Fibroblast of skin of scalp (primary cell): ENCODE data around the gene FAM117B. TPM values are rescaled to one million over a fixed set of nuclear protein-coding genes. Genes with fewer than 3 reads are reported as not detected.

Source experiments
- DNase-seq: peaks from one replicate; pipeline ENCODE4 v3.0.0-alpha.2; 2013
- polyA plus RNA-seq, 2 experiments: library from polyadenylated mRNA; unstranded; fragments of 120-200 nt; gene quantifications; one replicate each; pipeline ENCODE4 v1.2.1, GENCODE V29; 2013; ENCODE audit not compliant: insufficient read length in 2 of 2

FAM117B gene
- 2.0 TPM for polyA plus RNA-seq (2013, experiment 1 of 2; ENCODE audit: insufficient read length)
- 2.3 TPM for polyA plus RNA-seq (2013, experiment 2 of 2; ENCODE audit: insufficient read length)

DNA sequence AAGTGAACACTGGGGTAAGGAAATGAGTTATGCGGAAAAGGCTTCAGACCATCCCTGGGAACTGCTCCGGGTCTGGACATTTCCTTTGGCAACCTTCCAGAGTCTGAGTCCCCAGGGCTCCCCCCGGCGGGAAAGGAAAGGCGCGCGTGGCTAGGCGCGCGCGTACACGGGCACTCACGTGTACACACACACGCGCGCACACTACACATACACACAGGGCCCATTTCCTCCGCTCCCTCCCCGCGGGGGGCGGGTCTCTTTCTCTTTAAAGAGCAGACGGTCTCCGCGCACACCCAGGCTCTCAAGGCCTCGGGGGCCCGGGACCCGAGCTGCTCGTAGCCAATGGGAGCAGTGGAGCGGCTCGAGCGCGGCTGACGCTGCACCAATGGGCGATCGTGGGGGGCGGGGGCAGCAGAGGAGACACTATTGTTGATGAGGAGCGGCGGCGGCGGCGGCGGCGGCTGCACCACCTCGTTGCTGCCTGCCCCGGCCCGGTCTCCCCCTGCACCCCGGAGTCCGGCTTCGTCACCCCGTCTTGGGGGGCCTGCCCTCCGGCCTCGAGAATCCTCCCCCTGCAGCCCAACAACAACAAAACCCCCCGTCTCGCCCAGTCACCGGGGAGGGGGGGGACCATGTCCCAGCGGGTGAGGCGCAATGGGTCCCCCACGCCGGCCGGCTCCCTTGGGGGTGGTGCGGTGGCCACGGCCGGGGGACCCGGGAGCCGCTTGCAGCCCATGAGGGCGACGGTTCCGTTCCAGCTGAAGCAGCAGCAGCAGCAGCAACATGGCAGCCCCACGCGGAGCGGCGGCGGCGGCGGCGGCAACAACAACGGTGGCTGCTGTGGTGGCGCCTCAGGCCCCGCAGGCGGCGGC is at the start of gene FAM117B:
Gene FAM117B (plus strand): TSS at position 414 of the 872 bp plus-strand sequence. CDS start 219 bp downstream, at position 633.
- DNase-seq, result peak; percentile 96

DNA sequence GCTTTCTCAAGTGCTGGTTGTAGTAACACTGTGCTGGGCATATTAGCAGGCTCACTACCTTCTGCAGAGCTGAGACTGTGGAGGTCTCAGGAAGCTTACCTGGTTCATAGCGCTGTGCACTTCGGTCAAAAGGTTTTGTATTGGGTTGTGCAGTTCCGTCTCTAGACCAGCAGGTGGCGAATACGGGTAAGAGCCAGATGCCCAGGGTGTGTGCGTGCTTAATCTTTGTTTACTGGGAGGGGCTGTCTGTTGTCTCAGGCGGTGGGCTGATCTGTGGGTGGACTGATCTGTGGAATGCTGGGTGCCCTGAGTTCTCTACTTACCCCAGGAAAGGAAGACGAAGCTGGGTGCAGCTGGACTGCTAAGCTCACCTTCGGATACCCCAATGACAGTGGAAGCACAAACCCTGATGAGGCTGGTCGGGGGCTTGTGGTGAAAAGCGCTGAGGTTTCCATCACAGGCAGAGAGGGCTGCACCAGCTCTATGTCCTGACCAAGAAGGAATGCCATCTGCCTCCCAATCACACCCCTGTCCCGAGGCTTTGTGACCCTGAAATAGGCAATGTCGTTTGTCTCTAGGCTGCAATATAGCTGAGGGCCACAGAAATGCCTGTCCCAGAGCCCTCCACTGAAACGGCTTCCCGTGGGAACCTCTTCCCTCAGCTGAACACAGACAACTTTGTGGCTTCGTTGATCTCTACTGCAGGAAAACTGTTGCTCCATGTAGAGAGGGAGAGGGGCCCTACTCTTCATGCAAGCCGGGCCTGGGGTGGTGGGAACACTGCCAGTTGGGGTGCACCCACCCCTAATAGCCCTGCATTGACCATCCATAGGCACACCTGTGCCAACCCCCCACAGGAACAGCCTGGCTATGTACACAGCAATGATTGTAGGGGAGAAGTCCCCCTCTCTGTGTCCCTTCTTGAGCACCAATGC is 45.9 kb upstream of the FAM117B start:
- DNase-seq, result peak; percentile 72

DNA sequence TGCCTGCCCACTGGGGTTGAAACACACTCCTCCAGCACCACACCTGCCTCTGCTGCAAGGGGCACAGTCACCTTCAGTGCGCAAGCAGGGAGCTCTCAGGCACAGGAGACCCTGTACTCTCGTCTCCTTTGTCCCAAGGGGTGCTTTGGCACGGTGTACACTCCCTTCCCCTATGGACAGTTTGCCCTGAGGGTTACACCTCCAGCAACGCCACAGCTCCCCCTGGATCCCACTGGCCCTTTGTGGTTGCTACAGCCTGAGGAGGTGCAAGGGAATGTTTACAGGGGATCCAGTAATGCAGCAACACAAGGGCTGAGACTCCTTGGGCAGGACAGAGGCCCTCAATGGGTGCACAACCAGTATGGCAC is 45.2 kb upstream of the FAM117B start:
- no peak for DNase-seq

DNA sequence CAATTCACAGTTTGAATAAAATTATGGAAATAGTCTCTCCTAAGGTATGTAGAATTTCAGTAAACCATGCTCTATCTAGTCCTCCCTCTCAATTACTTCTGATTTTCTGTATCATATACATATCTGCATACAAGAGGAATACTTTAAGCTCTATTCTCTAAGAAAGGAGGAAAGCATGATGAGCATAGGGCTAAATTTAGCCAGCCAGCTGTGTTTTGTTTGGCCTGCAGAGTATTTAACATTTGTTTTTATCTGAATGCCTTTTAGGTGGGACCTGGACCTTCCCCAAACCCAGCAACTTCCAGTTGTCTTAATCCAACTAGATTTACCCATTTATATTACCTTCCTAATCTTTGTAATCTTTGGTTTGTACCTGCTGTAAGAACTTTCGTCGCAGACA is 42.2 kb upstream of the FAM117B start:
- no peak for DNase-seq

DNA sequence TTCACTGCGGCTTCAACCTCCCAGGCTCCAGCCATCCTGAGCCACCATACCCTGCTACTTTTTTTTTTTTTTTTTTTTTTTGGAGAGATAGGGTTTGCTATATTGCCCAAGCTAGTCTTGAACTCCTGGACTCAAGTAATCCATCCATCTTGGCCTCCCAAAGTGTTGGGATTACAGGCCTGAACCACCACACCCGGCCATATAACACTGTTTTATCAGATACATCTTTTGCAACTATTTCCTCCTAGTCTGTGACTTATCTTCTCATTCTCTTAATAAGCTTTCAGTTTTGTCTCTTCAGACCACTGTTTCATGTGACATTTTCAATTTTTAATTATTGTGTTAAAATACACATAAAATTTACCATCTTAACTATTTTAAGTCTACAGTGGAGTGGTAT is 35.7 kb upstream of the FAM117B start:
- DNase-seq, result no peak

DNA sequence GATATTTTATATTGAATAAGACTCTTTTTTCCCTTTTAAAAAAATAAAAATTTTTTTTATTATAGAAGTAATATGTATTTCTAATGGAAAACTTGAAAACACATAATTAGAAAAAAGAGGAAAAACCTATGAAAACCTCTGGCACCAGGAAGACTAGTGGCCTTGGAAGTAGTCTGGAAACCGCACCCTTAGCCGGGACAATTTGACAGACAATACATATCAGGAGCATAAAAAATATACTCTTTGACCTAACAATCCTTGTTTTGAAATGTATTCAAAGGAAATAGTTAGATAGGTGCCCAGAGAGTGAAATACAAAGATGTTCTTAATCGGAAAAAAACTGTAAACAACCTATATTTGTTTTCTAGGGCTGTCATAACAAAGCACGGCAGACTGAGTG is 34.9 kb upstream of the FAM117B start:
- DNase-seq, result no peak

DNA sequence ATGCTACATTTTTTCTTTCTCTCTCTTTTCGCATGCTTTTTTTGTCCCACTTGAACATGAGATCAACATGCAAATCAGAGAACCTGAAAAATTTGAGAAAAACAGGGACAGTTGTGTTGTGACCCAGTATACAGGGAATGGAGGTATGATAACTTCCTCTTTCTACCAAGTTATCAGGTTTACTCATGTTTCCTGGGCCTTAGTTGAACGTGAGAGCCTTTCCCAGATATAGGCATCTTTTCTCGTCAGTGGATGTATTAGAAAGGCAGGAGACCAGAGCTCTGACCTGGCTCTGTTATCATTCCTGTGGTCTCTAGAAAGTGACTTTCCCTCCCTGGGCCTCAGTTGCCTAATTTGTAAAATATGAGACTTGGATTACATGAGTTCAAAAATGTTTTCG is 30.1 kb upstream of the FAM117B start:
- no peak for DNase-seq

DNA sequence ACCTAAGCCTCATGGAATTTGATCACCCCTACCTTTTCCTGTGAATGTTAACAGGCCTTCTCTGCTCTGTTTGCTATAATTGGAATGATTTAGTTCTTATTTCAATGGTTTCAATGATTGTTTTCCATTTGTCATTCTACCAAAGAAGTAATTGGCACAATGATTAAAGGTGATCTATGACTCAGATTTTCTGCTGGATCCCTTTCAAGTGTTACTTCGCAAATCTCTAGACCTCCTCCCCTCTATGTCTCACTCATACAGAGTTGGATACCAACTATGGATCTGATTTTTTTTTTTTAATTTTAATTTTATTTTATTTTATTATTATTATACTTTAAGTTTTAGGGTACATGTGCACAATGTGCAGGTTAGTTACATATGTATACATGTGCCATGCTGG is 29.6 kb upstream of the FAM117B start:
- no peak for DNase-seq

DNA sequence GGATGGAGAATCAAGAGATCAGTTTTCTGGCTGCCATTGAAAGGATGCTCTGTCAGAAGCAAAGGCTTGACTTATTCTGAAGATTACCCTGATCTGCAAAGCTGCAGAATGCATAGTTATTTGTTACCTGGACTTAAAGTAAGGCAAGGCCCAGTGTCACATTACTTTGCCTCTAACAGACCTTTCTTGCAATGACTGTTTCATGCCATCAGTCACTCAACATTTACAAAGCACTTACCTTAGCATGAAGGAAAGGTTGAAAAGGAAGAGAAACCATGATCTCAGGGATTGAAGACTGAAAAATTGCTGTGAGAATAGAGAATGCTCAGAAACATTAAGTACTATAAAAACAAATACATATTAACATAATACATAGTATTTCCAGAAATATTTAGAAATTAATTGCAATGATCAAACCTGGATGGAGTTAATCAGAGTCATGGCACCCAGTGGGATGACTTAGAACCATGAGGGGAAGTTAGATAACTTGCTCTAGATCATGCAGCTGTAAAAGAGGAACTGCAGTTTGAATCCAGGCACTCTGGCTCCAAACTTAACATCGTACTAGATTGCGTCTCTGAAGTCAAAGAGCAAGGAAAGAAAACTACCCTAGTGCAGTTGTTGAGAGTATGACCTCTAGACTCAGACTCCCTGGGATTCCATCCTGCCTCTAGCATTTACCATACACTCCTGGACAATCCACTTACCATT is 26.5 kb upstream of the FAM117B start:
- no peak for DNase-seq

DNA sequence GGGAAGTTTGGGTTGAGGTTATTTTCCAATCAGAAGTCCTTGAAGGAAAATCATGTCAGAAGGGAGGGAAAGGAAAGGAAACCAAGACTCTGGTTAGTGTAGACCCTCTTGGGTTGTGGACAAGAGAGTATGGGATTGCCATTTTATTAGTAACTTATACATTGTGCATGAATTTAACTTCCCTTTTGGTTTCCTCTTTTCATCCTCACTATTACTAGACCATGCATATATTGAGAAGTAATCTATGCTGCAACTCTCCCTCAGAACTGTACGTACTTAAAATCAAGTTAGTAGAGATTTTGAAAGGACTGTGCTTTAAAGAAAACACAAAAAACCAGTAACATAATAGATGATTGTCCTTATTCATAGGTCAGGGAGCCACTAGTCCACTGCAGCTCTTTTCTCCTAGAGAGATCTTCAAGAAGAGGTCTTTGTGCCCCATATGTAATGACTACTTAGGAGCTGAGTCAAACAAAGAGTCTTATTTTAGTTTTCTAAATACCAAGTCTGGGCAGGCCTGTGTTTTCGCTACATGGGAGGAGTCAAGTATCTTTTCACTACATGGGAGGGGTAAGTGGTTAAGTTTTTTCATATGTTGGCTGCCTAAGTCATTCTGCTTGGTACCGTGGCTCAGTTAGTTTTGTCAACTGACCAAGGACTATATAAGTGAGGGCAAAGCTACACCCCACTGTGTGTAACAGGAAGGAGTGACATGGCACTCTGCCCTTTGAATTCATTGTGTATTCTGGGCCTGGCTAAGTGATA is 25.2 kb upstream of the FAM117B start:
- DNase-seq, result peak; percentile 7

DNA sequence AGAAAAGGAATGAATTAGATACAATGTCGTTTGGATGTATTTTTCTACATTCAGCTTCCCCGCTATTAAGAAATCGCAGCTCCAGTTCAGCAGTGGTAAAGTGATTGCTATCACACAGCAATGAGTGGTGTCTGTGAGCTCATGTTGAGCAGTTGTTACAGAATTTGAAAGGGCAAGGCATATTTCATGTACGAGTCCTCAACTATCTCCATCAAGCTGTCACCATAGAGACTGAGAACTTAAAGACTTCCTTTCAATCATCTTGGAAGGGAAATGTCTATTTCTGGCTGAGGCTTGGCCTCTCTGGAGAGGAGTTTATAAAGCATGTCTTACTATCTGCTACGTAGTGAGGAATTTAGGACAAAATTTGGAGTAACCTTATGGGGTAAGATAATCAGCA is 24.4 kb upstream of the FAM117B start:
- DNase-seq, result peak; percentile 8

DNA sequence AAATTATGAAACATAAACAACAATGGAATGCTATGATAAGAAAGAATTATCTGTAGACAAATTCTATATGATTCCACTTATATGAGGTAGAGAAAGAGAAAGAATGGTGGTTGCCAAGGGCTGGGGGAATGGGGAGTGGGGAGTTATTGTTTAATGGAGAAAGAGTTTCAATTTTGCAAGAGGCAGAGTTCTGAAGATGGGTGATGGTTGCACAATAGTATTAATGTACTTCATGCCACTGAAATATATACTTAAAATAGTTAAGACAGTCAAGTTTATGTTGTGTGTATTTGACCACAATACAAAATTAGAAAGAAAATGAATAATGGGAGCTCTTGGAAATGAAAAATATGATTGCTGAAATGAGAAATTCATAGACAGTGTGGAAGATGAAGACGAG is 22.6 kb upstream of the FAM117B start:
- no peak for DNase-seq

DNA sequence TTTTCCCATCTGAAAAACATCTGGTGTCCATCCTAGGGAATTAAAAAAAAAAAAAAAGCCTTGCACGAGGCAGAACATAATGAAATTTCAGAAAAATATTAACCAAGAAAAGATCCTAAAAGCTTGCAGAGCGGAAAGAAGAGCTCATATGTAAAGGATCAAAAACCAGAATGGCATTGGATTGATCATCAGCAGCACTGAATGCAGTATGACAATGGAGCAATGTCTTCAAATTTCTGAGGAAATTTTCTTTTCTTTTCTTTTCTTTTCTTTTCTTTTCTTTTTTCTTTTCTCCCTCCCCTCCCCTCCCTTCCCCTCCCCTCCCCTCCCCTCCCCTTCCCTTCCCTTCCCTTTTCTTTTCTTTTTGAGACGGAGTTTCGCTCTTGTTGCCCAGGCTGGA is 21.3 kb upstream of the FAM117B start:
- no peak for DNase-seq

DNA sequence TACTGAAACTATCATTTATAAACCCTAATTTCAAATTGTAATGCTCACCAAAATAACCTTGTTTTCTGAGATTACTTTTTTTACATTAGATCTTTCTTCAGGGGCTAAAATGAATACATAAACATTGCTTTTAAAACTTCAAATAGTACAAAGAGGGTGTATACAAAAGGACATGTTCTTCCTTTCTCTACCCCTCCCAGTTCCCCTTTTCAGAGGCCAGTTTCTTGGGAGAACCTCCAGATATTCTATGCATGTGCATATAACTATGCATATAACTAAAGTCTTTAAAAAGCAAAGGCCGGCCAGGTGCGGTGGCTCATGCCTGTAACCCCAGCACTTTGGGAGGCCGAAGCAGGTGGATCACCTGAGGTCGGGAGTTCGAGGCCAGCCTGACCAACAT is 10.6 kb upstream of the FAM117B start:
- DNase-seq, result no peak

DNA sequence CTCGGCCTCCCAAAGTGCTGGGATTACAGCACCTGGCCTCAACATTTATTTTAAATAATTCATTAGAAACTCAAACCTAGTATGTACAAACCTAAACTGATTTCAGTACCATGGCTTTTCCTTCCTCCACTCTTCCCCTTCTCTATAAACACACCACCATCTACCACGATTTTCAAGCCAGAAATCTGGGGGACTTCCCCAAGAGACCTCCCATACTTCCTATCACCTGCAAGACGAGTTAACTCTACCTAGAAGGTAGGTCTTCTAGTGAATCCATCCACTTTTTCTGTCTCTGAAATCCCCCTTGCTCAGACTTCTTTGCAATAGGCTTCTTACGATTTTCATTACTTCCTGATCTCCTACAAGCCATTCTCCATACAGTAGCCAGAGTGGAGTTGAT is 7.7 kb upstream of the FAM117B start:
- no peak for DNase-seq

DNA sequence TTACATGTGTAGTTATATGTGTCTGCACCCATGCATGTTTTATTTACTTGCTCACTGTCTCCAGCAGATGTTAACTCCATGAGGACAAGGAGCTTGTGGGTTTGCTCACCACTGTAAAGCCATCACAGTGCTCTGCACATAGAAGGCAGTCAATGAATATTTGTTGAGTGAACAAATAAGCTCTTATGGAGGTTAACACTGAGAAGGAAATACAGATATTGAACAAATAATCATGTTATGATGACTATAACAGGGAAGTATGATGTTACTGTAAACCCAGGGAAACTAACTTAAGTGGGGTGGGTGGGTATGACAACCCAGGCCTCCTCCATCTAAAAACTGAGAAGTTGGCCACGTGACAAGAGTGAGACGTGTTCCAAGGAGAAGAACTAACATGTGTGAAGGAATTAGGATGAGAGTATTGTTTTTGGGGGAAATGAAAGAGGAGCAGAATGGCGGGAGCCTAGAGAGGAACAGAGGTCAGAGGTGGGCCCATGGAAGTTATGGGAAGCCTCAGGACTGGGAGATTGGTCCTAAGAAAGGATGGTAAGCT is 6.0 kb upstream of the FAM117B start:
- DNase-seq, result no peak

DNA sequence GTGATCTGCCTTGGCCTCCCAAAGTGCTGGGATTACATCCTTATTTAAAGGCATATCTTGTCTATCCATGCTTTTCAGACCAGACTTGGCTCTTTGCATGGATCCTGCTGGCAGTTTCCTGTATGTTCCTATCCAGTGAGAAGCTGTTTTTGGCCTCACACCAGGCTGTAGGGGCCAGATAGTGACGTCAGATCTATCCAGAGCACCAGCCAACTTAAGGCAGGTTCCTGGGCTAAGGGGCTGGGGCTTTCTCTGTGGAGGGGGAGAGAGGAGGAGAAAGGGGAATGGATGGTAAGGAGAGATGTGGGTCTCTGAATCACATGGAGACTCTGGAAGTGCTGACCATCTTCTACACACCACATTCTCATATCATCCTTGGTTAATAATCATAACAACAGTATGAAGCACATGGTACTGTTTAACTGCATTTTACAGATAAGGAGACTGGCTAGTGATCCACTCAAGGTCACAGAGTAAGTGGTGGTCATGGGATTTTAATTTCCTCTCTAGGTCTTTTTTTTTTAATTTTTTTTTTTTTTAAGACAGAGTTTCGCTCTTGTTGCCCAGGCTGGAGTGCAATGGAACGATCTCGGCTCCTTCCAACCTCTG is 2.0 kb upstream of the FAM117B start:
- DNase-seq, result peak; percentile 14

DNA sequence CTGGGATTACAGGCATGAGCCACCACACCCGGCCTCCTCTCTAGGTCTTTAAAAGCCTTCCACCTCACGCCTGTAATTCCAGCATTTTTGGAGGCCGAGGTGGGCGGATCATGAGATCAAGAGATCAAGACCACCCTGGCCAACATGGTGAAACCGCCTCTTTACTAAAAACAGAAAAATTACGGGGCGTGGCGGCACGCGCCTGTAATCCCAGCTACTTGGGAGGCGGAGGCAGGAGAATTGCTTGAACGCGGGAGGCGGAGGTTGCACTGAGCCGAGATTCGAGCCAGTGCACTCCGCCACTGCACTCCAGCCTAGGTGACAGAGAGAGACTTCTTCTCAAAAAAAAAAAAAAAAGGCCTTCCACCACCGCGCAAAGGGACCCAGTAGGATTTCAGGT is 1.3 kb upstream of the FAM117B start:
- no peak for DNase-seq

DNA sequence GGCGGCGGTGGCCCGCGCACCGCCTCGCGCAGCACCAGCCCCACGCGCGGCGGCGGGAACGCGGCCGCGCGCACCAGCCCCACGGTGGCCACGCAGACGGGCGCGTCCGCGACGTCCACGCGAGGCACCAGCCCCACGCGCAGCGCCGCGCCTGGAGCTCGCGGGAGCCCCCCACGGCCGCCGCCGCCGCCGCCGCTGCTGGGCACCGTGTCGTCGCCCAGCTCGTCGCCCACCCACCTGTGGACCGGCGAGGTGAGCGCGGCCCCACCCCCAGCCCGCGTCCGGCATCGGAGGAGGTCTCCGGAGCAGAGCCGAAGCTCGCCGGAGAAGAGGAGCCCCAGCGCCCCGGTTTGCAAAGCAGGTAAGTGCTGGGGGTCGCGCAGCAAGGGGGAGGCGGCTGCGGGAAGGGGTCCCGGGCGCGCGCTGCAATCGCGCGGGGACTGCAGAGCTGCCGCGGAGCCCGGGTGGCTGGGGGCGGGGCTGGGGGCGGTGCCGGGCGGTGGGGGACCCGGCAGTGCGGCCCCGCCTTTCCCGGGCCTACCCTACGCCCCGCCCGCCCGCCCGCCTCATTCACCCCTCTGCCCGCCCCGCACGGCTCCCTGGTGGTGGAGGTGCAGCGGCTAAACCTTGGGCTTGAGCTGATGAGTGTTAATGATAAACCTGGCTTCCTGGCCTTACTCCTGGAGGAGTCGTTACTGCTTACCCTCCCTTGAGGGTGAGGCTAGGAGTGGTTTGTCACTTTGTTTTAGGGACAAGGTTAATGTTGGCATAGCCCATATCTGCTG is 851 bp downstream of the FAM117B start:
- DNase-seq, result peak; percentile 51

DNA sequence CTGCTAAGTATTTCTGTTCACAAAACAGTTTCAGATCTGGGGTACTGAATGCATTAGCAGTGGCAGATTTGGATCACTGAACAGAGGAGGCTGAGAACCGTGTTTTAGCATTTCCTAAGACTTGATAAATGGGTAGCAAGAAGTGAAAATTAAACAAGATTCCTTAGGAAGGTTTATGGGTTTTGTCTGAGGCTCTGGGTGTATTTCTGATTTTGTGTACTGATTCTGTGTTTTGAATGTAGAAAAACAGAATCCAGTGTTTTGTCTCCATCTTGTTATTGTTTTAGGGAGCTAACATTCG is 1.4 kb downstream of the FAM117B start:
- no peak for DNase-seq

DNA sequence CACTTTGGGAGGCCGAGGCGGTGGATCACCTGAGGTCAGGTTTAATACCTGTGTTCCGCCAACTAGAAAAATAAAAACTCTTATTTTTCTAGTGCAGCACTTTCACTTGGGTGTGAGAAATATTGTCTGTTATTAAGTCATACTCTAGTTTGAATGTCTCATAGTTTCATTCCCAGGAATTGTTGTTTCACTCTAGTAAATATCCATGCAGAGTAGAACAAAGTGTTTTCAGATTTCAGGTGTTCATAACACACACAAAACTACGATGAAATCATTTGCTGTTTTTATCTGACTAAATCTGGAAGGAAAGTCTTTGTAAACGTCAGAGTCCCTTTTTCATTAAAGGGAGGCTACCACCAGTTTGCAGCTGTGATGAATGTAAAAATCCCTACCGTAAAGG is 4.0 kb downstream of the FAM117B start:
- DNase-seq, result no peak
